ENCODE data around the gene WIZ.
A peak's percentile ranks its signal among the peaks of the same experiment; 100 is the strongest.

DNA sequence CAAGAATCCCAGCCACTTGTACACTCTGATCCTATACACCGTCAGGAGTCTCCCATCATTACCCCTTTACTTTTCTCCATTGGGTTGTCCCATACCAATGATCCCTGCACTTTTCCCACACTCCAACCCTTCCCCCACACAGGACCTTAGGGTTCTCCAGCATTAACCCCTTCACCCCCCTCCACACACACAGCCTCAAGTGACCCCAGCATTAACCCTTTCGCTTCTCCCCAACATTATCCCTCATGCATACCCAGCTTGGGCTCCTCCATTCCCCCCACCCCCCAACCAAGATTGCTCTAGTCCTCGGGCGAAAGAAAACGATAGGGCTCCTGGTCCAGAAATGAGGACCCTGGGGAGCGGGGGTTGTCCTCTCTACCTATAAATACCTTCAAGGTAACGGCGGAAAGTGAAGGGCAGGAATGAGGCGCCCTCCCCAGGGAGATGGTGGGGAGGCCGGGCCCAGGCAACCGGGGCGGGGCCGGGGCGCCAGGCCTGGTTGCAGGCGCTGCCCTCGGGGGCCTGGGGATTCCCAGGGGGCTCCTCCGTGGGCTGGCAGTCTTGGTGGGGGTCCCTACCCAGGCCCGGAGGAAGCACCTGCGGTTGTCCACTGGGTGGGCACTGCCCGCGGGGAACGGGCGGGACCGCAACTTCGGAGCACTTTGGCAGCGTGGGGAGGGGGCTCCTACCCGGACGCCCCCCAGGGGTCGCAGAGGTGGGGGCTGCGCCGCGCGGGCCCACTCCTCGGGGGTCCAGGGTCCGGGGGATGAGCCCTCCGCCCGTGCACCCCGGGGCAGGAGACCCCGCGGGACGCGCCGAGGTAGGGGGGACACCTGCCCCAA, 757 bp downstream of the WIZ start:
- TF ChIP-seq, protein P1, sequence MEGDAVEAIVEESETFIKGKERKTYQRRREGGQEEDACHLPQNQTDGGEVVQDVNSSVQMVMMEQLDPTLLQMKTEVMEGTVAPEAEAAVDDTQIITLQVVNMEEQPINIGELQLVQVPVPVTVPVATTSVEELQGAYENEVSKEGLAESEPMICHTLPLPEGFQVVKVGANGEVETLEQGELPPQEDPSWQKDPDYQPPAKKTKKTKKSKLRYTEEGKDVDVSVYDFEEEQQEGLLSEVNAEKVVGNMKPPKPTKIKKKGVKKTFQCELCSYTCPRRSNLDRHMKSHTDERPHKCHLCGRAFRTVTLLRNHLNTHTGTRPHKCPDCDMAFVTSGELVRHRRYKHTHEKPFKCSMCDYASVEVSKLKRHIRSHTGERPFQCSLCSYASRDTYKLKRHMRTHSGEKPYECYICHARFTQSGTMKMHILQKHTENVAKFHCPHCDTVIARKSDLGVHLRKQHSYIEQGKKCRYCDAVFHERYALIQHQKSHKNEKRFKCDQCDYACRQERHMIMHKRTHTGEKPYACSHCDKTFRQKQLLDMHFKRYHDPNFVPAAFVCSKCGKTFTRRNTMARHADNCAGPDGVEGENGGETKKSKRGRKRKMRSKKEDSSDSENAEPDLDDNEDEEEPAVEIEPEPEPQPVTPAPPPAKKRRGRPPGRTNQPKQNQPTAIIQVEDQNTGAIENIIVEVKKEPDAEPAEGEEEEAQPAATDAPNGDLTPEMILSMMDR (IDR thresholded peaks at IDR 0.05 in 8 of 11, conservative IDR thresholded peaks at IDR 0.05 in 3 of 11), result no peak
- peak in 1 of 3 donors; percentile 23 for TF ChIP-seq POLR2AphosphoS5 (IDR thresholded peaks at IDR 0.05)

Data from spleen (tissue), 7 donors.